Spleen (tissue), 11 donors: ENCODE data around the gene FBXO7. TPM values are rescaled to one million over a fixed set of nuclear protein-coding genes. Genes with fewer than 3 reads are reported as not detected.

Source experiments
- DNase-seq: peaks from one replicate; pipeline ENCODE4 v3.0.0-alpha.2; 2020
- H3K27ac ChIP-seq, 8 donors: fragments of 200-600 bp; sonication (generic) in 7 of 8; 1 replicate in 4 of 8; 2 replicates in 4 of 8; pipeline versions ENCODE4 v1.5.0 to v1.8.0; 2016 to 2021; ENCODE audit warnings: inconsistent platforms in 4 of 8, mild to moderate bottlenecking in 4 of 8, moderate library complexity in 1 of 8
- H3K27me3 ChIP-seq, 7 donors: fragments of 200-600 bp; sonication (generic) in 6 of 7; replicated peaks in 1 of 7; 1 replicate in 4 of 7; 2 replicates in 3 of 7; pipeline versions ENCODE4 v1.5.0 to v1.8.0; 2016 to 2021; ENCODE audit warnings: inconsistent platforms in 3 of 7, mild to moderate bottlenecking in 1 of 7
- H3K36me3 ChIP-seq, 6 donors: fragments of 200-600 bp; sonication (generic) in 5 of 6; 1 replicate in 4 of 6; 2 replicates in 2 of 6; pipeline versions ENCODE4 v1.5.0 to v1.8.0; 2016 to 2021; ENCODE audit warnings: inconsistent platforms in 2 of 6
- H3K4me1 ChIP-seq, 6 donors: fragments of 200-600 bp; sonication (generic) in 5 of 6; 1 replicate in 3 of 6; 2 replicates in 3 of 6; pipeline versions ENCODE4 v1.5.0 to v1.8.0; 2016 to 2021; ENCODE audit warnings: inconsistent platforms in 3 of 6
- H3K4me3 ChIP-seq, 8 donors: fragments of 200-600 bp; sonication (generic) in 7 of 8; 1 replicate in 4 of 8; 2 replicates in 4 of 8; pipeline versions ENCODE4 v1.5.0 to v1.8.0; 2016 to 2021; ENCODE audit warnings: inconsistent platforms in 4 of 8, mild to moderate bottlenecking in 4 of 8, moderate library complexity in 2 of 8
- H3K9me3 ChIP-seq, 8 donors: fragments of 200-600 bp; sonication (generic) in 7 of 8; 1 replicate in 4 of 8; 2 replicates in 4 of 8; pipeline versions ENCODE4 v1.5.0 to v1.8.0; 2016 to 2021; ENCODE audit warnings: inconsistent platforms in 4 of 8
- POLR2A ChIP-seq, 3 donors: fragments of 450-650 bp; IDR thresholded peaks; one replicate each; pipeline ENCODE4 v1.5.1; 2017; ENCODE audit warnings: antibody characterized with exemption in 3 of 3, mild to moderate bottlenecking in 1 of 3
- POLR2AphosphoS5 ChIP-seq, 3 donors: sonication (generic); formaldehyde crosslinking; IDR thresholded peaks; one replicate each; pipeline ENCODE4 v1.5.1; 2017; ENCODE audit warnings: antibody characterized with exemption in 3 of 3
- WGBS, 5 donors: extraction: QIAGEN DNeasy Blood & Tissue Kit in 3 of 5; methylation state at CpG; one replicate each; pipeline versions ENCODE4 v1.1.5 to v1.1.7; 2013 to 2018; 5-methylcytosine and 5-hydroxymethylcytosine counted together
- intact Hi-C: fragments of 100-400 bp; cut with DNase I; formaldehyde crosslinking; loops from one replicate; pipeline ENCODE4 v1.15.0; 2023; ENCODE audit warnings: low total_unique reads
- polyA plus RNA-seq, 3 donors: library from polyadenylated mRNA; stranded (reverse); fragments of 200-250 nt; gene quantifications; one replicate each; pipeline ENCODE4 v1.2.1, GENCODE V29; 2013
- total RNA-seq, 7 donors: library from RNA; depleted of rRNA in 3 of 7; stranded (reverse); fragments of >200 nt in 3 of 7; fragmentation: NEBNext Ultra II Directional in 4 of 7; extraction: Animal tissue kit (Norgen Biotek cat#: 25700) in 4 of 7; gene quantifications; one replicate each; pipeline versions ENCODE4 v1.1.0 to v1.2.1, GENCODE V29; 2016 to 2021
- TF ChIP-seq, protein P1 (sequence below), 11 experiments: fragments of 200-600 bp in 7 of 11; fragments of 450-650 bp in 4 of 11; sonication (generic) in 4 of 11; IDR thresholded peaks in 8 of 11; conservative IDR thresholded peaks in 3 of 11; 1 replicate in 7 of 11; 2 replicates in 4 of 11; pipeline versions ENCODE4 v1.4.0 to v1.8.0; 2016 to 2021; ENCODE audit warnings: antibody characterized with exemption in 11 of 11, inconsistent platforms in 4 of 11, mild to moderate bottlenecking in 1 of 11
- donor health status: healthy with polysubstance abuse.
- donor health status: DM: no; HTN: no; CAD: no; lungs with moderate emphysema.
- donor health status: DM: no; HTN: no; CAD: no.
- donor health status: Bipolar disorder and iron deficiency.
- donor health status: healthy.
- donor health status: DM: no; HTN: no; CAD: no.
- donor health status: DM: yes; HTN: yes; CAD: no.

Gene FBXO7
- total and polyA plus RNA-seq, 10 donors, result 55.9 to 151 (median 103) TPM

DNA sequence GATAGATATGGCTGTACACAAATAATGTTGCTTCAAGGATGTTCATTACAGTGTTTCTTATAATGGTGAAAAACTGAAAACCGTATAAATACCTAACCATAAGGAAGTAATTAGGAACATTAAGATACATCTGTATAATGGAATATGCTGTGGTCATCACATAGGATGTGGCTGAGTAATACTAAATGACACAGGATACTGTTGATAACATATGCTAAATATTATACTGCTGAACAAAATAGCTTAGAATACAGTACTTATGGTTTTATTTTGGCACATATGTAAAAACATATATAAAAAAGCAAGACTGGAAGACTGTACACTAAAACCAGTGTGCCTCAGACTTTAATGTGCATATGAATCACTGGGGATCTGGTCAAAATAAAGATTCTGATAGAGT, 43.8 kb downstream of the FBXO7 start:
- H3K4me3 ChIP-seq, result no peak overlapping the region
- 71 to 75% (median 74%) methylated on average over 1 of the region's 1 CpG for WGBS, 5 donors
- intact Hi-C loops, result loop anchor here (10.0 kb wide), 1 partner anchor 676 kb away; no protein-coding TSS in a partner anchor
- H3K27me3 ChIP-seq, result no peaks in the 10 kb centered on the region
- H3K36me3 ChIP-seq, result peaks cover 0 to 16% (median 0%) of the 10 kb centered on the region in 6 donors
- H3K27ac ChIP-seq, result no peak overlapping the region
- no peaks in the 10 kb centered on the region for H3K4me1 ChIP-seq
- TF ChIP-seq, protein P1, sequence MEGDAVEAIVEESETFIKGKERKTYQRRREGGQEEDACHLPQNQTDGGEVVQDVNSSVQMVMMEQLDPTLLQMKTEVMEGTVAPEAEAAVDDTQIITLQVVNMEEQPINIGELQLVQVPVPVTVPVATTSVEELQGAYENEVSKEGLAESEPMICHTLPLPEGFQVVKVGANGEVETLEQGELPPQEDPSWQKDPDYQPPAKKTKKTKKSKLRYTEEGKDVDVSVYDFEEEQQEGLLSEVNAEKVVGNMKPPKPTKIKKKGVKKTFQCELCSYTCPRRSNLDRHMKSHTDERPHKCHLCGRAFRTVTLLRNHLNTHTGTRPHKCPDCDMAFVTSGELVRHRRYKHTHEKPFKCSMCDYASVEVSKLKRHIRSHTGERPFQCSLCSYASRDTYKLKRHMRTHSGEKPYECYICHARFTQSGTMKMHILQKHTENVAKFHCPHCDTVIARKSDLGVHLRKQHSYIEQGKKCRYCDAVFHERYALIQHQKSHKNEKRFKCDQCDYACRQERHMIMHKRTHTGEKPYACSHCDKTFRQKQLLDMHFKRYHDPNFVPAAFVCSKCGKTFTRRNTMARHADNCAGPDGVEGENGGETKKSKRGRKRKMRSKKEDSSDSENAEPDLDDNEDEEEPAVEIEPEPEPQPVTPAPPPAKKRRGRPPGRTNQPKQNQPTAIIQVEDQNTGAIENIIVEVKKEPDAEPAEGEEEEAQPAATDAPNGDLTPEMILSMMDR (IDR thresholded peaks at IDR 0.05 in 8 of 11, conservative IDR thresholded peaks at IDR 0.05 in 3 of 11), result no peak
- H3K9me3 ChIP-seq, result peaks cover 0 to 4% (median 0%) of the 10 kb centered on the region in 8 donors
- DNase-seq, result no peak

DNA sequence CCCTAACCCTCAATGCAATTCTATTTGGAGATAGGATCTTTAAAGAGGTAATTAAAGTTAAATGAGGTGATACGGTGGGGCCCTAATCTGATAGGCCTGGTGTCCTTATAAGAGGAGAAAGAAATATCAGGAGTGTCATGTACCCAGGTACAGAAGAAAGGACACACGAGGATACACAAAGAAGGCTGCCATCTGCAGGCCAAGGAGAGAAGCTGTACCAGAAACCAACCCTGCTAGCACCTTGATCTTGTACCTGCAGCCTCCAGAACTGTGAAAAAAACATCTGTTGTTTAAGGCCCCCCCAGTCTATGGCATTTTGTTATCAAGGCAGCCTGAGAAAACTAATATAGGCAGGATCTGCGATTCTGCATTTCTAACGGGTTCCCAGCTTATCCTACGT, 44.2 kb downstream of the FBXO7 start:
- intact Hi-C loops, result loop anchor here (10.0 kb wide), 1 partner anchor 676 kb away; no protein-coding TSS in a partner anchor
- no peak for DNase-seq
- Histone ChIP-seq H3K4me3 (no peak overlapping the region), H3K9me3 (peaks cover 0 to 4% (median 0%) of the 10 kb centered on the region in 8 donors), H3K27me3 (no peaks in the 10 kb centered on the region), H3K4me1 (no peaks in the 10 kb centered on the region), H3K27ac (no peak overlapping the region), H3K36me3 (peaks cover 0 to 16% (median 0%) of the 10 kb centered on the region in 6 donors)
- 79 to 90% (median 87%) methylated on average over 5 of the region's 5 CpGs for WGBS, 5 donors
- TF ChIP-seq, protein P1 (IDR thresholded peaks at IDR 0.05 in 8 of 11, conservative IDR thresholded peaks at IDR 0.05 in 3 of 11), result peak in 1 of 11 experiments; percentile 13
- no peak for TF ChIP-seq POLR2A (IDR thresholded peaks at IDR 0.05)
- no peak for TF ChIP-seq POLR2AphosphoS5 (IDR thresholded peaks at IDR 0.05)

DNA sequence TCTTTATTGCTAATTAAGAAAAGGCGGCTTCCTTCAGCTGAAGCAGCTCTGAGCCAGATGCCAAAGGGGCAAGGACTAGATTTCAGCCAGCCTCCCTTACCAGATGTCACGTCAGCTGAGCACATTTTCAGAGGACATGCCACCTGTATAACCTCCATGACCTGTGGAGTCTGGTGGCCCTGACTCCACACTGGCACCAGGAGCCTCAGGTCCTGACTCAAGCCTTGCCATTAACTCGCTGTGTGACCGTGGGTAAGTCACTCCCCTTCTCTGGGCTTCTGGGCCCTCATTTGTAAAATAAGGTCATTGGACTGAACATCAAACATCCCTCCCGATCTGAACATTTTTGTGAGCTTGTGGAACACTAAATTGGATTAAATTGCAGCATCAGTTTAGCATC, 46.0 kb downstream of the FBXO7 start:
- intact Hi-C loops, result no loop called here
- Histone ChIP-seq H3K9me3 (peaks cover 0 to 2% (median 0%) of the 10 kb centered on the region in 8 donors), H3K4me3 (no peak overlapping the region), H3K27ac (no peak overlapping the region), H3K27me3 (no peaks in the 10 kb centered on the region), H3K4me1 (no peaks in the 10 kb centered on the region), H3K36me3 (peaks cover 0 to 16% (median 0%) of the 10 kb centered on the region in 6 donors)
- 90 to 94% (median 92%) methylated on average over 4 to 5 of the region's 5 CpGs for WGBS, 5 donors
- TF ChIP-seq POLR2A (IDR thresholded peaks at IDR 0.05) (no peak), POLR2AphosphoS5 (IDR thresholded peaks at IDR 0.05) (no peak)
- TF ChIP-seq, protein P1 (IDR thresholded peaks at IDR 0.05 in 8 of 11, conservative IDR thresholded peaks at IDR 0.05 in 3 of 11), result no peak
- no peak for DNase-seq

DNA sequence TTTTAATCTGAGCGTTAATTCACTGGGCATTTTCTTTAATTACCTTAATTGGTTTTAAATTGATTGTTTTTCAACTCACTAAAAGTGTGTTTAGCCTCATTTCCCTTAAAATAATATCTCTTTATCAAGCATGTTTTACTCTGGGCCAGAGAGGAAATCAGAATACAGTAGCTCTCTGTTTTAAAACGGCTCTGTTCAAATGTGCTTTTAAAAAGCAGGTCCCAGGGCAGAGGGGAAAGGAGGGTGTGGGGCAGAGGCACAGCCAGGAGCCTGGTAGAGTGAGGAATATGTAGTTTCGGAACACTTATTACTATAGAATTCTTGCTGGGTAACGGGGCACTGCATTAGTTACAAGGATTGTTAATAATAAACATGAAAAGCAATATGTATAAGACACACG, 47.6 kb downstream of the FBXO7 start:
- 70 to 79% (median 74%) methylated on average over 5 of the region's 5 CpGs for WGBS, 5 donors

More for the DNA sequence above, 47.6 kb downstream of the FBXO7 start:
- Histone ChIP-seq H3K36me3 (peaks cover 0 to 9% (median 0%) of the 10 kb centered on the region in 6 donors), H3K4me1 (no peaks in the 10 kb centered on the region), H3K27me3 (no peaks in the 10 kb centered on the region), H3K9me3 (no peaks in the 10 kb centered on the region), H3K27ac (no peak overlapping the region), H3K4me3 (no peak overlapping the region)
- intact Hi-C loops, result no loop called here
- TF ChIP-seq POLR2A (IDR thresholded peaks at IDR 0.05) (no peak), POLR2AphosphoS5 (IDR thresholded peaks at IDR 0.05) (no peak)
- TF ChIP-seq, protein P1 (IDR thresholded peaks at IDR 0.05 in 8 of 11, conservative IDR thresholded peaks at IDR 0.05 in 3 of 11), result no peak
- no peak for DNase-seq
